ENCODE data around the gene C1orf94.

DNA sequence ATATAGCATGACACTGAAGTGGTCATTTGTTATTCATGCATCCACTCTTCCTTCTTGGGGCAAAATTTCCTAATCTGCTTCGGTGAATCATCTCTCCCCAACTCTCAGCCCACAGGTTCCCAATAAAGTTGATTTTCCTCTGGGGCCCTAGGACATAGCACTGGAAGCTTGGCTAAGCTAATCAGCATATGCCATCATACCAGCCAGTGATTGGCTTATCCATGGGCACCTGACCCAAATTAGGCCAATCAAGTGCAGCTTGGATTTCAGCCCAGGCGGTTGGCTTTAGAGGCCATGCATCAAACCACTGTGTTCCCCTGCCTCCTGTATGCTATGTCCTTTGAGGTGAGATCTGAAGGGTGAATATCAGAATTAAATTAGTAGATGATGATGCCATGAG lies 58.9 kb downstream of the C1orf94 start:
- TF ChIP-seq, protein P1, sequence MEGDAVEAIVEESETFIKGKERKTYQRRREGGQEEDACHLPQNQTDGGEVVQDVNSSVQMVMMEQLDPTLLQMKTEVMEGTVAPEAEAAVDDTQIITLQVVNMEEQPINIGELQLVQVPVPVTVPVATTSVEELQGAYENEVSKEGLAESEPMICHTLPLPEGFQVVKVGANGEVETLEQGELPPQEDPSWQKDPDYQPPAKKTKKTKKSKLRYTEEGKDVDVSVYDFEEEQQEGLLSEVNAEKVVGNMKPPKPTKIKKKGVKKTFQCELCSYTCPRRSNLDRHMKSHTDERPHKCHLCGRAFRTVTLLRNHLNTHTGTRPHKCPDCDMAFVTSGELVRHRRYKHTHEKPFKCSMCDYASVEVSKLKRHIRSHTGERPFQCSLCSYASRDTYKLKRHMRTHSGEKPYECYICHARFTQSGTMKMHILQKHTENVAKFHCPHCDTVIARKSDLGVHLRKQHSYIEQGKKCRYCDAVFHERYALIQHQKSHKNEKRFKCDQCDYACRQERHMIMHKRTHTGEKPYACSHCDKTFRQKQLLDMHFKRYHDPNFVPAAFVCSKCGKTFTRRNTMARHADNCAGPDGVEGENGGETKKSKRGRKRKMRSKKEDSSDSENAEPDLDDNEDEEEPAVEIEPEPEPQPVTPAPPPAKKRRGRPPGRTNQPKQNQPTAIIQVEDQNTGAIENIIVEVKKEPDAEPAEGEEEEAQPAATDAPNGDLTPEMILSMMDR (IDR thresholded peaks at IDR 0.05; ENCODE audit: poor library complexity, severe bottlenecking), result no peak
- TF ChIP-seq EP300 (conservative IDR thresholded peaks at IDR 0.05; ENCODE audit: poor library complexity, severe bottlenecking) (no peak), POLR2AphosphoS5 (IDR thresholded peaks at IDR 0.05) (no peak), RAD21 (conservative IDR thresholded peaks at IDR 0.05) (no peak)

Measured in neural cell (in vitro differentiated cells).